Measurements from ENCODE around the gene PACSIN3.
A peak's percentile ranks its signal among the peaks of the same experiment; 100 is the strongest.
"Not testable (repeated sequence)": the region's sequence is repeated elsewhere in the genome, so short reads cannot be mapped to it uniquely, and the experiment has no call there.

PACSIN3 gene

GRCh38 chr11:47192111-47192510 is 5.9 kb upstream of the PACSIN3 start:
- no peak for TF ChIP-seq CTCF (IDR thresholded peaks at IDR 0.05; ENCODE audit: low read depth, low read length)
- no peak overlapping the region for H3K4me3 ChIP-seq (ENCODE audit: low read depth, low read length)

GRCh38 chr11:47191137-47191536 is 4.9 kb upstream of the PACSIN3 start:
- H3K4me3 ChIP-seq (ENCODE audit: low read depth, low read length), result not testable (repeated sequence)

- no peak overlapping the region for H3K4me3 ChIP-seq (ENCODE audit: low read depth, low read length)
- TF ChIP-seq CTCF (IDR thresholded peaks at IDR 0.05; ENCODE audit: low read depth, low read length), result no peak
Observed at GRCh38 chr11:47189100-47189834, 3.0 kb upstream of the PACSIN3 start.

GRCh38 chr11:47188259-47188658 is 2.0 kb upstream of the PACSIN3 start:
- no peak overlapping the region for H3K4me3 ChIP-seq (ENCODE audit: low read depth, low read length)
- TF ChIP-seq CTCF (IDR thresholded peaks at IDR 0.05; ENCODE audit: low read depth, low read length), result no peak

- peak overlapping the region; percentile 69 for H3K4me3 ChIP-seq (ENCODE audit: low read depth, low read length)
- TF ChIP-seq CTCF (IDR thresholded peaks at IDR 0.05; ENCODE audit: low read depth, low read length), result no peak
Observed at GRCh38 chr11:47187723-47188122, 1.5 kb upstream of the PACSIN3 start.

GRCh38 chr11:47186700-47187695 is 764 bp upstream of the PACSIN3 start:
- peak overlapping the region; percentile 69 for H3K4me3 ChIP-seq (ENCODE audit: low read depth, low read length)
- no peak for TF ChIP-seq CTCF (IDR thresholded peaks at IDR 0.05; ENCODE audit: low read depth, low read length)

- TF ChIP-seq CTCF (IDR thresholded peaks at IDR 0.05; ENCODE audit: low read depth, low read length), result no peak
- peak overlapping the region; percentile 69 for H3K4me3 ChIP-seq (ENCODE audit: low read depth, low read length)
Observed at GRCh38 chr11:47185305-47186075, 744 bp downstream of the PACSIN3 start.

Data from WI38 (cell line).